ENCODE data around the gene ZNF416.

The ZNF416 gene

GRCh38 chr19:57558525-57558924, 20.2 kb downstream of the ZNF416 start:
- DNase-seq = no peak

- no peak for DNase-seq
These were observed 21.1 kb downstream of the ZNF416 start for GRCh38 chr19:57557659-57558058.

DNA sequence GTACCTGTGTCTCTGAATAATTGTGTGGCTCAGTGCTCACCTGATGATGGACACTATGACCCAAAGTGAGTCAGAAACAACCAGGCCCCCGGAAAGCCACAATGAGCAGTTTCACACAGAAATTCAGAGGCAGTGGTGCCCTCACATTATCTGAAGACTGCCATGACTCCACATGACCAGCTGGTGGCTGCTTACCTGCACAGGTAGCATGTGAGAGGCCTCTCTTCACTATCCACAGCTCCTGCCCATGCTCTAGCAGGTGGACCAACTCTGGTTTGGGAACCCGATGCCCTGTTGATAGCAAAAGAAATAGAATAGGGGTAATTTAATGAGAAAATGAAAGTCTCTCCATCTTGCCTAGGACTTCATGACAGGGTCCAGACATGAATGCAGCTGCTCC, 26.3 kb downstream of the ZNF416 start:
- DNase-seq = no peak

GRCh38 chr19:57546513-57546912, 32.2 kb downstream of the ZNF416 start:
- no peak for DNase-seq

DNA sequence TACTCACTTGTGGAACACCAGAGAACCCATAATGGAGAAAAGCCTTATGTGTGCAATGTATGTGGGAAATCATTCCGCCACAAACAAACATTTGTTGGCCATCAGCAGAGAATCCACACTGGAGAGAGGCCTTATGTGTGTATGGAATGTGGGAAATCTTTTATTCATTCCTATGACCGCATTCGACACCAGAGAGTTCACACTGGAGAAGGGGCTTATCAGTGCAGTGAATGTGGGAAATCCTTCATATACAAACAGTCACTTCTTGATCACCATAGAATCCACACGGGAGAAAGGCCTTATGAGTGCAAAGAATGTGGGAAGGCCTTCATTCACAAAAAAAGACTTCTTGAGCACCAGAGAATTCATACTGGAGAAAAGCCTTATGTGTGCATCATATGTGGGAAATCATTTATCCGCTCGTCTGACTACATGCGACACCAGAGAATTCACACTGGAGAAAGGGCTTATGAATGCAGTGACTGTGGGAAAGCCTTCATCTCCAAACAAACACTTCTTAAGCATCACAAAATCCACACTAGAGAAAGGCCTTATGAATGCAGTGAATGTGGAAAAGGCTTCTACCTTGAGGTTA, 40.7 kb downstream of the ZNF416 start:
- DNase-seq = no peak

- no peak for DNase-seq
These were observed 51.4 kb downstream of the ZNF416 start, which contains the start of gene ZNF549 for GRCh38 chr19:57527136-57527881. ZNF549 (plus strand) TSS chr19:57527356; CDS start chr19:57527574, 218 bp downstream.

Measured in cortex of kidney (tissue), 1 donor.